ENCODE measurements around the gene PHIP. TPM values are rescaled to one million over a fixed set of nuclear protein-coding genes. Genes with fewer than 3 reads are reported as not detected.

Gene PHIP
- total RNA-seq, 1 donor from 2014 or later, result 29.6 TPM

DNA sequence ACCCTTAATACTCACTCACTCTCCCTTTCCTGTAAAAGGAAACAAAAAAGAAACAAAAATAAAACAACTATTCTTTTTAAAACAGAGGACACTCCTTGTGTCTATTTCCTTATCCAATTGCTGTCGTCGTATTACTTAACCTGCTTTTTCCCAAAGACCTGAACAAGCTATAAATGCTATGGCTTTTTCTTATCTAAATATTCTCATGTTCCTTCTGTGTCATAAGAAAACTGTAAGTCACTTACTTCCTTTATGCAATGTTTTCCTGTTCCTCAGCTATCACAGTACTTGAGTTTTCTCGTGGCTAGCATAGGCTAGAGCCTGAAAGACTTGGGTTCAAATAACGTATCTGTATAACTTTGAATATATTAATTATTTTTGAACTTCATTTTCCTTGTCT lies 111.5 kb downstream of the PHIP start:
- Histone ChIP-seq H2AFZ (ENCODE audit: low read depth, low read length) (no peak overlapping the region), H3K27me3 (ENCODE audit: insufficient read depth, low read length) (no peaks in the 10 kb centered on the region), H3K9me3 (ENCODE audit: insufficient read depth, low read depth, low read length) (no peaks in the 10 kb centered on the region), H3K36me3 (ENCODE audit: insufficient read depth, low read length) (peaks cover 21% of the 10 kb centered on the region), H3K27ac (ENCODE audit: low read depth, low read length) (no peak overlapping the region), H3K9ac (ENCODE audit: low read length) (no peak overlapping the region), H3K79me2 (ENCODE audit: insufficient read depth, low read length) (no peaks in the 10 kb centered on the region), H3K4me1 (ENCODE audit: insufficient read depth, low read length) (no peaks in the 10 kb centered on the region), H4K20me1 (ENCODE audit: insufficient read depth, low read length) (no peaks in the 10 kb centered on the region), H3K4me2 (ENCODE audit: low read length) (no peak overlapping the region), H3K4me3 (ENCODE audit: insufficient read depth, low read depth, low read length) (no peak overlapping the region)
- DNase-seq (ENCODE audit: low read depth) (no peak), FAIRE-seq (no peak)
- Mint-ChIP-seq H3K4me1 (ENCODE audit: low read depth, unreplicated experiment) (peaks cover 3% of the 10 kb centered on the region), H3K36me3 (ENCODE audit: low read depth, unreplicated experiment) (peaks cover 6% of the 10 kb centered on the region), H3K27me3 (ENCODE audit: low read depth, unreplicated experiment) (no peaks in the 10 kb centered on the region), H3K4me3 (ENCODE audit: unreplicated experiment) (no peak overlapping the region), H3K27ac (ENCODE audit: unreplicated experiment) (no peak overlapping the region), H3K9me3 (ENCODE audit: unreplicated experiment) (no peaks in the 10 kb centered on the region)
- TF ChIP-seq EZH2 (IDR thresholded peaks at IDR 0.05; ENCODE audit: insufficient read depth, low read length) (no peak), CTCF (IDR thresholded peaks at IDR 0.05; ENCODE audit: insufficient read depth, low read depth, low read length) (no peak)

DNA sequence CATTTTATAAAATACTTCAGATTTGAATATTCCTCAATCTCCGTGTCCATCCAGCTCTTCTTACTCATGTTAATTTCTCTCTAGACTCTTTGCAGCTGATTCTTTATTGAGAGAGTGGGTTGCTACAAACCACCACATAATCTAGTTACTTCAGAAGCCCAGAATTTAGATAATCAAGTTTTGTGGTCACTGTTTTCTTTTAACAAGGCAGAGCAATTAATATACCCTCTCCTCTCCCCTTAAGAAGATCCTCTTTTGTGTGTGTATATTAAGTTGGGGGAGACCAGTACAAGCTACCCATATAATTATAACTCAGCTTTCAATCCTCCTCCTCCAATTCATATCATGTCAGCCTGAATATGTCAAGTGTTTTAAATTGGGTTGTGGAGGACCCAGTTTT lies 115.6 kb downstream of the PHIP start:
- Mint-ChIP-seq H3K27me3 (ENCODE audit: low read depth, unreplicated experiment) (no peaks in the 10 kb centered on the region), H3K27ac (ENCODE audit: unreplicated experiment) (no peak overlapping the region), H3K36me3 (ENCODE audit: low read depth, unreplicated experiment) (peaks cover 4% of the 10 kb centered on the region), H3K9me3 (ENCODE audit: unreplicated experiment) (no peaks in the 10 kb centered on the region), H3K4me1 (ENCODE audit: low read depth, unreplicated experiment) (no peaks in the 10 kb centered on the region), H3K4me3 (ENCODE audit: unreplicated experiment) (no peak overlapping the region)
- FAIRE-seq (no peak), DNase-seq (ENCODE audit: low read depth) (no peak)
- Histone ChIP-seq H4K20me1 (ENCODE audit: insufficient read depth, low read length) (no peaks in the 10 kb centered on the region), H3K4me3 (ENCODE audit: insufficient read depth, low read depth, low read length) (no peak overlapping the region), H3K4me2 (ENCODE audit: low read length) (no peak overlapping the region), H3K27ac (ENCODE audit: low read depth, low read length) (no peak overlapping the region), H2AFZ (ENCODE audit: low read depth, low read length) (no peak overlapping the region), H3K4me1 (ENCODE audit: insufficient read depth, low read length) (no peaks in the 10 kb centered on the region), H3K79me2 (ENCODE audit: insufficient read depth, low read length) (no peaks in the 10 kb centered on the region), H3K9ac (ENCODE audit: low read length) (no peak overlapping the region), H3K36me3 (ENCODE audit: insufficient read depth, low read length) (peaks cover 14% of the 10 kb centered on the region), H3K27me3 (ENCODE audit: insufficient read depth, low read length) (no peaks in the 10 kb centered on the region), H3K9me3 (ENCODE audit: insufficient read depth, low read depth, low read length) (no peaks in the 10 kb centered on the region)
- TF ChIP-seq CTCF (IDR thresholded peaks at IDR 0.05; ENCODE audit: insufficient read depth, low read depth, low read length), result no peak

DNA sequence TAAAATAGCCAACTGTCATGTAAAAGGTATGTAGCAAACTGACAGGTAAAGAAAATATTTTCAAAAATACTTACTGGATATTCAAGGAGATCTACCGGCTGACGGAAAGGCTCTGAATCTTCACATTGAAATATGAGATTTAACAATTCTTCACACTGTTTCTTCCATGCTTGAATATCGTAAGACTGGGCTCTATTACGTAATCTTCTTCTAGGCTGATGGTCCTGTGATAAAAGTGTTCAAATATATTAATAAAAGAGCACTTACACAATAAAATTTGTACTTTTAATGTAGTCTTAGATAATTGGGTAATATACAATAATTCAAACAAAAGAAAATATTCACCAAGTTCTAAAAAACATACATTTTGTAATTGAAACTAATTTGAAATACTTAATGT lies 123.3 kb downstream of the PHIP start:
- no peak for FAIRE-seq
- H4K20me1 ChIP-seq (ENCODE audit: insufficient read depth, low read length), result no peaks in the 10 kb centered on the region
- H2AFZ ChIP-seq (ENCODE audit: low read depth, low read length), result no peak overlapping the region
- no peak overlapping the region for H3K4me3 ChIP-seq (ENCODE audit: insufficient read depth, low read depth, low read length)
- no peak overlapping the region for H3K9ac ChIP-seq (ENCODE audit: low read length)
- H3K4me2 ChIP-seq (ENCODE audit: low read length), result no peak overlapping the region
- Mint-ChIP-seq H3K36me3 (ENCODE audit: low read depth, unreplicated experiment) (peaks cover 17% of the 10 kb centered on the region), H3K9me3 (ENCODE audit: unreplicated experiment) (no peaks in the 10 kb centered on the region), H3K27me3 (ENCODE audit: low read depth, unreplicated experiment) (no peaks in the 10 kb centered on the region), H3K4me3 (ENCODE audit: unreplicated experiment) (no peak overlapping the region), H3K4me1 (ENCODE audit: low read depth, unreplicated experiment) (peaks cover 8% of the 10 kb centered on the region), H3K27ac (ENCODE audit: unreplicated experiment) (no peak overlapping the region)
- no peak for DNase-seq (ENCODE audit: low read depth)
- H3K79me2 ChIP-seq (ENCODE audit: insufficient read depth, low read length), result no peaks in the 10 kb centered on the region
- H3K36me3 ChIP-seq (ENCODE audit: insufficient read depth, low read length), result peaks cover 21% of the 10 kb centered on the region
- TF ChIP-seq EZH2 (IDR thresholded peaks at IDR 0.05; ENCODE audit: insufficient read depth, low read length) (no peak), CTCF (IDR thresholded peaks at IDR 0.05; ENCODE audit: insufficient read depth, low read depth, low read length) (no peak)
- no peak overlapping the region for H3K27ac ChIP-seq (ENCODE audit: low read depth, low read length)
- H3K27me3 ChIP-seq (ENCODE audit: insufficient read depth, low read length), result no peaks in the 10 kb centered on the region
- H3K9me3 ChIP-seq (ENCODE audit: insufficient read depth, low read depth, low read length), result no peaks in the 10 kb centered on the region
- no peaks in the 10 kb centered on the region for H3K4me1 ChIP-seq (ENCODE audit: insufficient read depth, low read length)

All from astrocyte (in vitro differentiated cells and primary cell).